Stimulated activated CD4-positive, alpha-beta T cell treated with anti-CD3 and anti-CD28 coated beads, Interleukin-1b, Interleukin-23, amount 100 ng/mL, for 4 hours (primary cell): ENCODE results near the gene NUTM1.
"Not testable (repeated sequence)": the region's sequence is repeated elsewhere in the genome, so short reads cannot be mapped to it uniquely, and the experiment has no call there.

Experiments used
- DNase-seq, 2 donors: peaks; one replicate each; pipeline ENCODE4 v3.0.0-alpha.2; 2020; ENCODE audit warnings: low read depth in 2 of 2

The NUTM1 gene

DNA sequence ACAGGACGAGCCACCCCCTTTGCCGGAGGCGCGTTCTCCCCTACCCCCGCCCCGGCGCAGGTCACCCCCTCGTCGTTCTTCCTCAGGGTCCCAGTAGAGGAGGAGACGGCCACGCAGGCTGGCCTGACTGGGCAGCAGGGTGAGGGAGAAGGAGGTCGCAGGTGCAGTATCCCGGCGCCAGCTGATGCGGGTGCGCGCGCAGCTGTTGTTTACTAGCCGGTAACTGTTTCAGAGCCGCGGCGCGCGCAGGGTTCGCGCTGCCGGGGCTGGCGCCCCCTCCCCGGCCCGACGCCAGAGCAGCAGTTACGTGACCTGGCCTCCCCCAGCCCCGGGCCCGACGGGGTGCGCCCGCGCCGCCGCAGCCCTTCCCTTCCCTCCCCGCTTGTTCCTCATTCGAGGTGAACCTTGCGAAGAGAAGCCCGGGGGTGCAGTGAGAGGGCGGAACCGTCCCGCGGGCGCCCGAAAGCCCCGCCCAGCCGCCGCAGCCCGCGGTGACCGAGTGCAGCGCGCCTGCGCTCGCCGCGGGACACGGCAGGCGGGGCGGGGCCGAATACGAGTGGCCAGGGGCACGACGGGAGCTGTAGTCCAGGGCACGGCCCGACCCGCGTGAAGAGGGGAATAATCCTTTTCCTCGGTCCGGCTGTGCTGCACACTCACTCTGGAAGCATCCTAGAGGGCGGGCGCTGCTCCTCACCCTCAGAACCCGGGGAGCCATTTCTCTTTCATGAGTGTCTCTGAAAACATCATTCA is 5.4 kb upstream of the NUTM1 start, which contains the start of gene SLC12A6:
Gene SLC12A6, minus strand, starts transcription at position 225 of the 750 bp plus-strand sequence. CDS start 1,101 bp downstream, outside the sequence.
- DNase-seq, result peak; percentile 82 to 90

DNA sequence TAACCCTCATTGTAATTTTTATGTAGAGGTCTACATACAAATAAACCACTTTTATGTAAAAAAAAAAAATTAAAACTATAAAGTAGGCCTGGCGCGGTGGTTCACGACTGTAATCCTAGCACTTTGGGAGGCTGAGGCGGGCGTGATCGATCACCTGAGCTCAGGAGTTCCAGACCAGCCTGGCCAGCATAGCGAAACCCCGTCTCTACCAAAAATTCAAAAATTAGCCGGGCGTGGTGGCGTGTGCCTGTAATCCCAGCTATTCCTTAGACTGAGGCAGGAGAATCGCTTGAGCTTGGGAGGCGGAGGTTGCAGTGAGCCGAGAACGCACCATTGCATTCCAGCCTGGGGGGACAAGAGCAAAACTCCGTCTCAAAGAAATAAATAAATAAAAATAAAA is 4.8 kb upstream of the NUTM1 start:
- DNase-seq, result no peak

DNA sequence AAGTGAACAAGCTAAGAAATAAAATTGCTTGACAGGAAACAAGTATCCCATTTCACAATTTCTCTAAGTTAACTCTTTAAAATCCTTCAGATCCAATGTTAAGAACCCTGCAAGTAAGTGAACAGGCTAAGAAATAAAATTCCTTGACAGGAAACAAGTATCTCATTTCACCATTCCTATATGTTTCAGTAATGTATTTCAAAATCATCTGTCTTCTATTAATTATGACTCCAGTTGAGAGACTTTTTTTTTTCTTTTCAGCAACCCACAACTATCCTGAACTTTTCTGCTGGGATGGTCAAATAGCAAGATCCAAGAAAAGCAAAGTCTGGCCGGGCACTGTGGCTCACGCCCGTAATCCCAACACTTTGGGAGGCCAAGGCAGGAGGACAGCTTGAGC is 3.2 kb upstream of the NUTM1 start:
- DNase-seq, result no peak

DNA sequence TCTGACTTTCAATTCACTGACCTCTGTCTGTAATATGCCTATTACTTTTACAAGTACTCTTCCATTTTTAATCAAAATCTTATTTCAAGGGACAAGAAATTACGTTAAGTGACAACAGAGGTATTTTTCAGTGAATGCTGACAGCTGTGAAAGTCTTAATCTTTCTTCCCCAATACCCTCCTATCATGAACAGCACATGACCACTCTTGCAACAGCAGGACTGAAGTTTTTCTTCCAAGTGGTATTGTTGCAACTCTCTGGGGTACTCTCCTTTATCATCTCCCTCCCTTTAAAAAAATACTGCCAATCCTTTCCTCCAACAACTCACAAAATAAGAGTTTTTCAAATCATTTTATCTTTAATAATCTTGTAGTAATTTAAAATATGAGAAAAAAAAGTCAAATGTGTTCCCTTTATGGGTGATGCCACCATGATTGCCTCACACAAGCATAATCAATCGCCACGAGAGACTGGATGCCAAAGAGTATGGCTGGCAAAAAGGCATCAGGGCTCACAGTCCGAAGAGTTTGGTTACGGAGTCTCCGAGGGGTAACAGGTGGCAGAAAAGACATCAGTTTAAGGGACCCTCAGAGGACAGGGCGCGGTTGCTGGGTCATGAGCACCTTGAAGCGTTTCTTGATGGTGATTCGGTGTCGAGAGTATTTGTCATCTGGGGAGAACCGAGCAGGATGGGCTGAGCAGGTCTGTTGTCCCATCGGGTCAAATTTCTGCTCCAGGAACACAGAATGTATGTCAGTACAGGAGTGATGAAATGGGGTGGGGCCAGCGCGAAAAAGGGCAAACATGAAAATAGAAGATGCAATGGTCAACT is 1.5 kb upstream of the NUTM1 start:
- DNase-seq, result no peak

DNA sequence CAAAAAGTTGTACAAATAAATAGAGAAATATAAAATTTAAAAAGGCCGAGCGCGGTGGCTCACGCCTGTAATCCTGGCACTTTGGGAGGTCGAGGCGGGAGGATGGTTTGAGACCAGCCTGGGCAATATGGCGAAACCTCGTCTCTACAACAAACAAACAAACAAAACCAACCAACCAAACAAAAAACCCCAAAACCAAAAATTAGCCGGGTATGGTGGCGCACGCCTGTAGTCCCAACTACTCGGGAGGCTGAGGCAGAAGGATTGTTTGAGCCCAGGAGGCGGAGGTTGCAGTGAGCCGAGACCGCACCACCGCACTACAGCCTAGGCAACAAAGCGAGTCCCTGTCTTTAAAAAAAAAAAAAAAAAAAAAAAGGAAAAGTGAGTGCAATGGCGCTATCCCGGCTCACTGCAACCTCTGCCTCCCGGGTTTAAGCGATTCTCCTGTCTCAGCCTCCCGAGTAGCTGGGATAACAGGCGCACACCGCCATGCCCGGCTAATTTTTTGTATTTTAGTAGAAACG is 840 bp upstream of the NUTM1 start:
- not testable (repeated sequence) for DNase-seq

DNA sequence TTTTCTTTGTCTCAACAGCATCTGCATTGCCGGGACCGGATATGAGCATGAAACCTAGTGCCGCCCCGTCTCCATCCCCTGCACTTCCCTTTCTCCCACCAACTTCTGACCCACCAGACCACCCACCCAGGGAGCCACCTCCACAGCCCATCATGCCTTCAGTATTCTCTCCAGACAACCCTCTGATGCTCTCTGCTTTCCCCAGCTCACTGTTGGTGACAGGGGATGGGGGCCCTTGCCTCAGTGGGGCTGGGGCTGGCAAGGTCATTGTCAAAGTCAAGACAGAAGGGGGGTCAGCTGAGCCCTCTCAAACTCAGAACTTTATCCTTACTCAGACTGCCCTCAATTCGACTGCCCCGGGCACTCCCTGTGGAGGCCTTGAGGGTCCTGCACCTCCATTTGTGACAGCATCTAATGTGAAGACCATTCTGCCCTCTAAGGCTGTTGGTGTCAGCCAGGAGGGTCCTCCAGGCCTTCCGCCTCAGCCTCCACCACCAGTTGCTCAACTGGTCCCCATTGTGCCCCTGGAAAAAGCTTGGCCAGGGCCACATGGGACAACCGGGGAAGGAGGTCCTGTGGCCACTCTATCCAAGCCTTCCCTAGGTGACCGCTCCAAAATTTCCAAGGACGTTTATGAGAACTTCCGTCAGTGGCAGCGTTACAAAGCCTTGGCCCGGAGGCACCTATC is 5.0 kb downstream of the NUTM1 start:
- DNase-seq, result no peak

GRCh38 chr15:34348735-34349300 is 5.7 kb downstream of the NUTM1 start:
- DNase-seq, result no peak

GRCh38 chr15:34349769-34350168 is 6.7 kb downstream of the NUTM1 start:
- DNase-seq, result no peak

- not testable (repeated sequence) for DNase-seq
These were observed 9.9 kb downstream of the NUTM1 start for GRCh38 chr15:34352996-34353395.

DNA sequence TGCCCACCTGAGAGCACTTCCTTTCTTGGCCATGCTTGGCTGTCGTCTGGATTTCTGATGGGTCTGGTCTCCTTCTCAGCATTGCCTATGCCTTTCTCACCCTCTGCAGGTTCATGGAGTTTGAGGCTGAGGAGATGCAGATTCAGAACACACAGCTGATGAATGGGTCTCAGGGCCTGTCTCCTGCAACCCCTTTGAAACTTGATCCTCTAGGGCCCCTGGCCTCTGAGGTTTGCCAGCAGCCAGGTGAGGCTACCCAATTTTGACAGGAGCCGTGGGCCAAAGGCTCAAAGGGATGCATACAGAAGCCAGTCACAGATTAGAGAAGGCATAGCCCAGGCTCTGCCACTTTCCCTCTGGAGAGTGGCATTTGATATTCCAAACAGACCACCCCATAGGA is 10.5 kb downstream of the NUTM1 start:
- DNase-seq, result no peak

DNA sequence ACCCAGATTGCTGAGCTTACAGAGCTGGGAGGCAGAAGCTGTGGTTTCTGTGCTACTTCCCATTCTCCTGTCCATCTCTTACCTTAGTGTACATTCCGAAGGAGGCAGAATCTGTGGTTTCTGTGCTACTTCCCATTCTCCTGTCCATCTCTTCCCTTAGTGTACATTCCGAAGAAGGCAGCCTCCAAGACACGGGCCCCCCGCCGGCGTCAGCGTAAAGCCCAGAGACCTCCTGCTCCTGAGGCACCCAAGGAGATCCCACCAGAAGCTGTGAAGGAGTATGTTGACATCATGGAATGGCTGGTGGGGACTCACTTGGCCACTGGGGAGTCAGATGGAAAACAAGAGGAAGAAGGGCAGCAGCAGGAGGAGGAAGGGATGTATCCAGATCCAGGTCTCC is 11.2 kb downstream of the NUTM1 start:
- DNase-seq, result no peak

- DNase-seq, result no peak
These were observed 12.1 kb downstream of the NUTM1 start for GRCh38 chr15:34355241-34355640.

GRCh38 chr15:34357653-34358052 is 14.5 kb downstream of the NUTM1 start:
- no peak for DNase-seq

- no peak for DNase-seq
These were observed 15.3 kb downstream of the NUTM1 start for GRCh38 chr15:34358367-34358766.

GRCh38 chr15:34358948-34359347 is 15.8 kb downstream of the NUTM1 start:
- no peak for DNase-seq

- DNase-seq, result no peak
These were observed 16.3 kb downstream of the NUTM1 start for GRCh38 chr15:34359416-34359815.

GRCh38 chr15:34360298-34360697 is 17.2 kb downstream of the NUTM1 start:
- no peak for DNase-seq

DNA sequence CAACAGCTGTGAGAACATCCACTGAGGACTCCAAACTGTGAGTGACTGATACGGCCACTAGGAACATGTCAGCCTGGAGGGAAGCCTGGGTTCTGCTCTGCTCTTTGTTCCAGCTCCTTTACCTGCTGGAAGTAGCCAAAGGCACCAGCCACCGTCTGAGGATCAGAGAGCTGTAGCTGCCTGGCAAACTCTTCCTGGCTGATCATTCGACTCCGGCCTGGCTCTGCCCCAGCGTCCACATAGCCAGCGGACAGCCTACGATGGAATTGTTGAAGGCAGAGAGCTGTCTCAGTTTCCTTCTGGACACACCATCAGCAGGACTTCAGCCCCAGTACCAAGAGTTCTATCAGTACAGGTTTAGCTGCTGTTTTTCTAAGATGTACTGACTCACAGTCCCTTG is 18.2 kb downstream of the NUTM1 start:
- no peak for DNase-seq

- no peak for DNase-seq
These were observed 19.1 kb downstream of the NUTM1 start for GRCh38 chr15:34362047-34362773.

GRCh38 chr15:34364041-34364440 is 20.9 kb downstream of the NUTM1 start:
- DNase-seq, result no peak
